GM13976 (cell line): ENCODE measurements around the gene ZNF736.
"Not testable (repeated sequence)": the region's sequence is repeated elsewhere in the genome, so short reads cannot be mapped to it uniquely, and the experiment has no call there.

ENCODE experiments used
- DNase-seq: peaks from one replicate; pipeline ENCODE4 v3.0.0; 2012; ENCODE audit warnings: low spot score
- in situ Hi-C: fragments of 300-500 bp; cut with MboI; formaldehyde crosslinking; loops from one replicate; pipeline ENCODE4 v1.12.0; 2022; ENCODE audit warnings: low sequenced_read_pairs, mixed read lengths, inconsistent platforms; ENCODE audit not compliant: unreplicated experiment
- TF ChIP-seq, protein P1 (sequence below): IDR thresholded peaks from 2 replicates; pipeline ENCODE4 v1.5.1; 2012; ENCODE audit warnings: borderline replicate concordance, mild to moderate bottlenecking; ENCODE audit not compliant: insufficient read depth; ENCODE audit errors: extremely low read depth, missing control alignments, control extremely low read depth

Gene ZNF736

DNA sequence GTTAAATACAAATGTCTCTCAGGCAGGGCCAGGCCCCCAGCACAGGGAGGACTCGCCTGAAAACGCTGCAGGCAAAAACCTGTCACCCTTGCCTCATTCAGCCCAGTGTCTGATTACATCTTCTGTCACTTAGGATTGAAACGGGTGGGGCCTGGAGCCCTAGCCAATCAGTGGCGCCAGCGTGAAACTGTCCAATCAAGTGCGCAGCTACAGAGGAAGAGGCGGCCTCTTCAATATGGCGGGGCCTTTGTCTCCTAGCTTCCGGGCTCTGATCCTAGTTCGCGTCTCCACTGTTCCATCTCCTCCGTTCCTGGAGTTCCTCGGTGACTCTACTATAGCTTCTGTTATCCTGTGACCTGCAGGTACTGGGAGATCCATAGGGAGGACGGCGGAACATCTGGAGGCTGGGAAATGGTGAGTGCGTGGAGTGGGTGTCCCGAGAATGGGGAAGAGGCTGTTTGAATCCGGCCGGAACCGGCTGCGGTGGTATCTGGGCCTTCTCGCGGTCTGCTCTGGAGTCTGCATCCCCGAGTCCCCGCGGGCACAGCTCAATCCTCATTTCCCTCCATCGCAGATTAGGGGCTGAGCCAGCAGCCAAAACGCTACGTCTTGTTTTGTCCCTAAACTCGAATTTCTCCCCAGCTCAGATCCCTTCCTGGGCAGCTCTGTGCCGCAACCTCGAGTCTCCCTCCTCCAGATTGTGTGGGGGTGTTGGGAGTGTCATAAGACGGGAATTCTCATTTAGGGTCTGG is at the start of gene ZNF736:
Gene ZNF736, plus strand, starts transcription at position 222 of the 752 bp plus-strand sequence. Its CDS starts 190 bp downstream, at position 412.
- DNase-seq = peak; percentile 85
- TF ChIP-seq, protein P1, sequence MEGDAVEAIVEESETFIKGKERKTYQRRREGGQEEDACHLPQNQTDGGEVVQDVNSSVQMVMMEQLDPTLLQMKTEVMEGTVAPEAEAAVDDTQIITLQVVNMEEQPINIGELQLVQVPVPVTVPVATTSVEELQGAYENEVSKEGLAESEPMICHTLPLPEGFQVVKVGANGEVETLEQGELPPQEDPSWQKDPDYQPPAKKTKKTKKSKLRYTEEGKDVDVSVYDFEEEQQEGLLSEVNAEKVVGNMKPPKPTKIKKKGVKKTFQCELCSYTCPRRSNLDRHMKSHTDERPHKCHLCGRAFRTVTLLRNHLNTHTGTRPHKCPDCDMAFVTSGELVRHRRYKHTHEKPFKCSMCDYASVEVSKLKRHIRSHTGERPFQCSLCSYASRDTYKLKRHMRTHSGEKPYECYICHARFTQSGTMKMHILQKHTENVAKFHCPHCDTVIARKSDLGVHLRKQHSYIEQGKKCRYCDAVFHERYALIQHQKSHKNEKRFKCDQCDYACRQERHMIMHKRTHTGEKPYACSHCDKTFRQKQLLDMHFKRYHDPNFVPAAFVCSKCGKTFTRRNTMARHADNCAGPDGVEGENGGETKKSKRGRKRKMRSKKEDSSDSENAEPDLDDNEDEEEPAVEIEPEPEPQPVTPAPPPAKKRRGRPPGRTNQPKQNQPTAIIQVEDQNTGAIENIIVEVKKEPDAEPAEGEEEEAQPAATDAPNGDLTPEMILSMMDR = no peak
- in situ Hi-C loops = loop anchor here (25.0 kb wide), 1 partner anchor 248 kb away; the partner anchor contains the start of gene ZNF680

DNA sequence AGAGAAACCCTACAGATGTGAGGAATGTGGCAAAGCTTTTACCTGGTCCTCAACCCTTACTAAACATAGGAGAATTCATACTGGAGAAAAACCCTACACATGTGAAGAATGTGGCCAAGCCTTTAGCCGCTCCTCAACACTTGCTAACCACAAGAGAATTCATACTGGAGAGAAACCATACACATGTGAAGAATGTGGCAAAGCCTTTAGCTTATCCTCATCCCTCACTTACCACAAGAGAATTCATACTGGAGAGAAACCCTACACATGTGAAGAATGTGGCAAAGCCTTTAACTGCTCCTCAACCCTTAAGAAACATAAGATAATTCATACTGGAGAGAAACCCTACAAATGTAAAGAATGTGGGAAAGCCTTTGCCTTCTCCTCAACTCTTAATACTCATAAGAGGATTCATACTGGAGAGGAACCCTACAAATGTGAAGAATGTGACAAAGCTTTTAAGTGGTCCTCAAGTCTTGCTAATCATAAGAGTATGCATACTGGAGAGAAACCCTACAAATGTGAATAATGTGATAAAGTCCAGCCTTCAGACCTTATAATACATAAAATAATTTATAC is 47.3 kb upstream of the ZNF736 start:
- DNase-seq = no peak
- in situ Hi-C loops = no loop called here
- TF ChIP-seq, protein P1 = no peak

DNA sequence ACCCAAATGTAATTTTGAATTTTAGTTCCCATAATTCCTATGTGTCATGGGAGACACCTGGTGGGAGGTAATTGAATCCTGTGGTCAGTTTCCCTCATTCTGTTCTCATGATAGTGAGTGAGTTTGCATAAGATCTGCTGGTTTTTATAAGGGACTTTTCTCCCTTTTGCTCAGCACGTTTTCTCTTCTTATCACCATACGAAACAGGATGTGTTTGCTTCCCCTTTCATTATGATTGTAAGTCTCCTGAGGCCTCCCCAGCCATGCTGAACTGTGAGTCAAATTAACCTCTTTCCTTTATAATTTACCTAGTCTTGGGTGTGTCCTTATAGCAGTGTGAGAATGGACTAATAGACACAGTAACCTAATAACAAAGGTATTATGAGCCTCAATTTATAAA is 36.1 kb upstream of the ZNF736 start:
- DNase-seq = no peak
- in situ Hi-C loops = no loop called here
- TF ChIP-seq, protein P1 = no peak

DNA sequence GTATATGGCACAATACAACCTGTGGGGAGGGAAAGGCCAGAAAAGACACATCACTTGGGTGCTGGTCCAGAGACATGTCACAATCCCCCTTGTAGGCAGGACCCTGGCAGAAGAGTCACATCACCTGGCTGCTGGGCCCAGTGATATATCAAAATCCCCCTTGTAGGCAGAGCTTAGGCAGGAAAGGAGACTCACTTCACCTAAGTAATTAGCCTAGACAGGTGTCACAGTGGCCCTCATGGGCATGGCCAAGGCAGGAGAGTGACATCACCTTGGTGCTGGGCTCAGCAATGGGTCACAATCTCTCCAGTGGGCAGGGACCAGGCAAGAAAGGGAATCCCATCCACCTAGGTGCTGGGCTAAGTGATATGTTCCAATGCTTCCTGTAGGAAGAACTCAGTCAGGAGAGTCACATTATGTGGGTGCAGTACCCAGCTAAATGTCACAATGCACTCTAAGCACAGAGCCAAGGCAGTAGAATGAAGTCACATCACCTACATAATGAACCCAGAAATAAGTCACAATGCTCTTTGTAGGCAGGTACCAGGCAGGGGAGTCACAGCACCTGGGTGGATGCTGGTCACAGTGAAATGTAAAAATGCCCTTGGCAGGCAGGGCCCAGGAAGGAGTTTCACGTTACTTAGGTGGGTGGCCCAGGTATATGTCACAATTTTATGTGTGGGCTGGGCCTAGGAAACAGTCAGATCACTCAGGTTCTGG is 18.9 kb upstream of the ZNF736 start:
- TF ChIP-seq, protein P1 = no peak
- in situ Hi-C loops = no loop called here
- DNase-seq = no peak

DNA sequence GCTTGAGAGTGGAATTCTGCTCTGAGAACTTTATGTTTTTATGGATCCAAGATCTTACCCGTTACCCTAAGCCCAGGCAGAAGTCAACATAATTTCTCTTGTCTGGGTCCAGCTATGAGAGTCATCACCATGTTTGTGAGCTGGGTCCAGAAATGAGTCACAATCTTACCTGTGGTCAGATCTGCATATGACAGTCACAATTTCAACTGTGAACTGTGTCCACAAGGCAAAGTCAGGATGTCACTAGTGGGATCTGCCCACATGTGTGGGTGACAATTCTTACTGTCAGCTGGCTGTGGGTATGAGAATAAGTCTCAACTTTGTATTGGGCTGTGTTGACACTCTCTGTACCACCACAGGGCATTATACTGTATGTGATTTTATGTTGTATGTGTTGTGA is 16.3 kb upstream of the ZNF736 start:
- DNase-seq, in situ Hi-C loops: not testable (repeated sequence)

DNA sequence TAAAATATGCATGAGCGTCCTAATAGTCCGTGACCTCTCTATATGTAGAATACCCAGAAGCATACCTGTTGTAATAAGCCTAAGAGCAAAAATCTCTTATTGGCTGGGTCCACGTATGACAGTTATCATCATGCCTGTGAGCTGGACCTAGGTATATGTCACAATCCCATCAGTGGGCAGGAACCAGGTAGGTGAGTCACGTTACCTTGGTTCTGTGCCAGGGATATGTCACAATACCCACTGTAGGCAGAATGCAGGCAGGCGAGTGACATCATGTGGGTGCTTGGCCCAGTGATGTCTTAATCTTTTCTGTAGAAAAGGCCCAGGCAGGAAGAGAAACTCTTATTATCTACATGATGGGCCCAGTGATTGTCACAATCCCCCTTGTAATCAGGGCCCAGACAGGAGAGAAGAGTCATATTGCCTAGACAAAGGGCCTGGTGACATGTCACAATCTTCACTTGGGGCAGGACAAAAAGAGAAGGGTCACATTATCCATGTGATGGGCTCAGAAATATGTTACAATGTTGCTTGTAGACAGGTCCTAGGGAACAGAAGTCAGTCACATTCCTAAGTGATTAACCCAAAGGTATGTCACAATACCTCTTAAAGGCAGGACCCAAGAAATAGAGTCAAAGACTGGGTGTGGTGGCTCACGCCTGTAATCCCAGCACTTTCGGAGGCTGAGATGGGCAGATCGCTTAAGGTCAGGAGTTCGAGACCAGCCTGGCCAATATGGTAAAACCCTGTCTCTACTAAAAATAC is 12.9 kb upstream of the ZNF736 start:
- TF ChIP-seq, protein P1 = no peak
- in situ Hi-C loops = loop anchor here (25.0 kb wide), 1 partner anchor 261 kb away; the partner anchor contains the start of gene ZNF680
- no peak for DNase-seq
